ENCODE measurements around the gene SLC37A1. TPM values are rescaled to one million over a fixed set of nuclear protein-coding genes. Genes with fewer than 3 reads are reported as not detected.
"Not testable (repeated sequence)": the region's sequence is repeated elsewhere in the genome, so short reads cannot be mapped to it uniquely, and the experiment has no call there.

SLC37A1 gene
- total RNA-seq (2014; rRNA removed; shearing (Covaris generic)): 8.9 and 10.8 TPM in 2 replicates
- polyA plus RNA-seq (2014; cell fraction: nucleus; rRNA removed): 6.0 and 6.5 TPM in 2 replicates

- DNase-seq (ENCODE audit: extremely low read depth, low read depth): no peak
Measured at GRCh38 chr21:42513151-42513984, at the start of gene SLC37A1. Gene SLC37A1, plus strand, starts transcription at chr21:42513852. Its CDS starts 4,603 bp downstream, at chr21:42518455.

GRCh38 chr21:42463861-42464515 is 49.7 kb upstream of the SLC37A1 start:
- DNase-seq (ENCODE audit: extremely low read depth, low read depth): no peak

- no peak for DNase-seq (ENCODE audit: extremely low read depth, low read depth)
Measured at GRCh38 chr21:42465008-42465802, 48.4 kb upstream of the SLC37A1 start.

- no peak for DNase-seq (ENCODE audit: extremely low read depth, low read depth)
Measured at GRCh38 chr21:42465803-42466127, 47.9 kb upstream of the SLC37A1 start.

GRCh38 chr21:42466700-42467099 is 47.0 kb upstream of the SLC37A1 start:
- DNase-seq (ENCODE audit: extremely low read depth, low read depth): no peak

GRCh38 chr21:42467140-42467983 is 46.3 kb upstream of the SLC37A1 start:
- DNase-seq (ENCODE audit: extremely low read depth, low read depth): no peak

- no peak for DNase-seq (ENCODE audit: extremely low read depth, low read depth)
Measured at GRCh38 chr21:42468491-42469131, 45.0 kb upstream of the SLC37A1 start.

- no peak for DNase-seq (ENCODE audit: extremely low read depth, low read depth)
Measured at GRCh38 chr21:42469272-42469671, 44.4 kb upstream of the SLC37A1 start.

- DNase-seq (ENCODE audit: extremely low read depth, low read depth): not testable (repeated sequence)
Measured at GRCh38 chr21:42469726-42470125, 43.9 kb upstream of the SLC37A1 start.

- DNase-seq (ENCODE audit: extremely low read depth, low read depth): no peak
Measured at GRCh38 chr21:42471206-42471605, 42.4 kb upstream of the SLC37A1 start.

GRCh38 chr21:42471716-42472330 is 41.8 kb upstream of the SLC37A1 start:
- DNase-seq (ENCODE audit: extremely low read depth, low read depth): no peak

- DNase-seq (ENCODE audit: extremely low read depth, low read depth): no peak
Measured at GRCh38 chr21:42472521-42472920, 41.1 kb upstream of the SLC37A1 start.

- no peak for DNase-seq (ENCODE audit: extremely low read depth, low read depth)
Measured at GRCh38 chr21:42473498-42474042, 40.1 kb upstream of the SLC37A1 start.

- no peak for DNase-seq (ENCODE audit: extremely low read depth, low read depth)
Measured at GRCh38 chr21:42474043-42474831, 39.4 kb upstream of the SLC37A1 start.

- no peak for DNase-seq (ENCODE audit: extremely low read depth, low read depth)
Measured at GRCh38 chr21:42475036-42475435, 38.6 kb upstream of the SLC37A1 start.

GRCh38 chr21:42475526-42476387 is 37.9 kb upstream of the SLC37A1 start:
- no peak for DNase-seq (ENCODE audit: extremely low read depth, low read depth)

All from NCI-H460 (cell line).